Measurements from ENCODE around the gene OGN.

DNA sequence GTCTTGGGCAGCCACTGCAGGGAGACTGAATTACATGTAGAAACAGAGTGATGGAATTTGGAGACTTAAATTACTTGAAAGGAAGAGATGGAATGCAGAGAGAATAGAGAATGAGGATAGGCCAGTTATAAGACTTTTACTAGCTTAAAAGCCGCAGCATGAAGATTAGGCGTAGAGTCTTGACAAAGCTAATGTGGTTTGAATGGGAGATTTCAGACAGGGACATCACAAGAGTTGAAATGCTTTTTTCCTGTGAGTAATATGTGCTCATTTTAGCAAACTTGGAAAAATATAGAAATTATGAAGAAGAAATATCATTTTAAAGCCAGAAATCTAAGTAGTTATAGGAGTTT lies 71.1 kb downstream of the OGN start:
- TF ChIP-seq CTCF (IDR thresholded peaks at IDR 0.05; ENCODE audit: low read depth, low read length), result no peak
- no peak for TF ChIP-seq EZH2phosphoT487 (IDR thresholded peaks at IDR 0.05; ENCODE audit: low read depth)
